Fibroblast of the aortic adventitia (primary cell): ENCODE measurements around the gene MYH10. TPM values are rescaled to one million over a fixed set of nuclear protein-coding genes. Genes with fewer than 3 reads are reported as not detected.
A peak's percentile ranks its signal among the peaks of the same experiment; 100 is the strongest.

ENCODE experiments used
- DNase-seq: peaks from one replicate; pipeline ENCODE4 v3.0.0-alpha.2; 2010; ENCODE audit warnings: low read depth
- H3K4me3 ChIP-seq: 2 replicates; pipeline ENCODE4 v1.5.1; 2011; ENCODE audit warnings: low read depth, mild to moderate bottlenecking, control low read depth, low read length, moderate library complexity
- CTCF ChIP-seq: IDR thresholded peaks from 2 replicates; pipeline ENCODE4 v1.5.1; 2011; ENCODE audit warnings: mild to moderate bottlenecking, low read length, control low read depth, inconsistent platforms; ENCODE audit not compliant: insufficient read depth
- total RNA-seq: library from RNA; depleted of rRNA; stranded (reverse); fragments of >200 nt; gene quantifications from 2 replicates; pipeline ENCODE4 v1.2.3, GENCODE V29; 2012; ENCODE audit warnings: low replicate concordance

MYH10 gene
- total RNA-seq, 1 donor, result 85.7 TPM

DNA sequence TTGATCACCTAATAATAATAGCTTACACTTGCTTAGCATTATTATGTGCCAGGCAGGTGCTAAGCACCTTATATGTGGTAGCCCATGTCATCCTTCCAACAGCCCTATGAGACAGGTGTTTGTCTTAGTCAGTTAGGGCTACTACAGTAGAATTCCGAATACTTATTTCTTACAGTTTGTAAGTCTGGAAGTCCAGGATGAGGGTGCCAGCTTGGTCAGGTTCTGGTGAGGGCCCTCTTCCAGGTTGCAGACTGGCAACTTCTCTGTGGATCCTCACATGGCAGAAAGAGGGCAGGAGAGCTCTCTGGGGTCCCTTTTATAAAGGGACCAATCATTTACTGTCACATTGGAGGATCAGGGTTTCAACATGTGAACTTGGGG lies 19.6 kb upstream of the MYH10 start:
- TF ChIP-seq CTCF, result no peak
- no peak overlapping the region for H3K4me3 ChIP-seq
- DNase-seq, result no peak

- no peak overlapping the region for H3K4me3 ChIP-seq
- DNase-seq, result peak; percentile 100
- no peak for TF ChIP-seq CTCF
These were observed 18.9 kb upstream of the MYH10 start for GRCh38 chr17:8649157-8650118.

DNA sequence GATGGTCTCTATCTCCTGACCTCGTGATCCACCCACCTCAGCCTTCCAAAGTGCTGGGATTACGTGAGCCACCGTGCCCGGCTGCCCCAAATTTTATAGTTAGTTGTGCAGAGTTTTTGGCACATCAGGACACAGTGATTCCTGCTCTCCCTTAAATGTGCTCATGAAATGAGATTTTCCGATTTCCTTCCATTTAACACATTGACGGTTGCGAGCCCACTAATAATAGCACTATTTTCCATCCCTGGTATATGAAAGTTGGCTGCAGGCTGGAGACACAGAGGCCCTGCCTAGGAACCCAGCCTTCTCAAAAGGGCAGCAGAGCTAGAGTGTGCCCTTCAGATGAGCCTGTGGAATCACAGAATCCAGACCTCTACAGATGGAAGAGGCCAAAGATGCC lies 17.4 kb upstream of the MYH10 start:
- DNase-seq, result no peak
- H3K4me3 ChIP-seq, result no peak overlapping the region
- no peak for TF ChIP-seq CTCF

- no peak for TF ChIP-seq CTCF
- DNase-seq, result no peak
- no peak overlapping the region for H3K4me3 ChIP-seq
These were observed 16.7 kb upstream of the MYH10 start for GRCh38 chr17:8647202-8647601.

DNA sequence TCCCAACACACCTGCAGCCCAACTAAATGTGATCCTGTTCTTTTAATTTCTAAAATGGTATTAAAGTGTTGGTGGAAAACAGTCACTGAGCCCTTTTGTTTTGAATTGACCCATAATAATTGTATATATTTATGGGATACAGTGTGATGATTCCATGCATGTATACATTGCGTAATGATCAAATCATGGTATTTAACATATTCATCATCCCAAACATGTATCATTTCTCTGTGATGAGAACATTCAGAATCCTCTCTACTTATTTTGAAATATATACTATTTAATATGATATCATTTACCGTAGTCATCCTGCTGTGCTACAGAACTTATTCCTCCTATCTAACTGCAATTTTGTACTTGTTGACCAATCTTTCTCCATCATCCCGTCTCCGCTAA lies 14.0 kb upstream of the MYH10 start:
- TF ChIP-seq CTCF, result no peak
- H3K4me3 ChIP-seq, result no peak overlapping the region
- DNase-seq, result no peak

GRCh38 chr17:8643855-8644506 lies 13.5 kb upstream of the MYH10 start:
- no peak for TF ChIP-seq CTCF
- H3K4me3 ChIP-seq, result no peak overlapping the region
- DNase-seq, result no peak
